PC-3 (cell line): ENCODE data around the gene FOXP1. TPM values are rescaled to one million over a fixed set of nuclear protein-coding genes. Genes with fewer than 3 reads are reported as not detected.

Source experiments
- ATAC-seq: fragments of 200-7000 bp; cut with Tn5 transposase; 2 replicates; pipeline ENCODE4 v1.9.1; 2020; ENCODE audit warnings: mild to moderate bottlenecking, moderate library complexity
- BruUV-seq: library from RNA; stranded (reverse); fragments of 400-500 nt; replicated peaks from 2 replicates; lab custom pipeline; 2021; lab: Mats Ljungman, UMichigan
- CTCF ChIA-PET: fragments of 300-600 bp; sonication (Branson Sonifier 250); formaldehyde crosslinking; loops from one replicate; lab custom pipeline; 2022; ENCODE audit warnings: antibody characterized with exemption; lab: Charles Lee
- POLR2A ChIA-PET: fragments of 300-600 bp; sonication (Branson Sonifier 250); formaldehyde crosslinking; loops from one replicate; lab custom pipeline; 2022; ENCODE audit warnings: antibody characterized with exemption; ENCODE audit not compliant: unreplicated experiment; lab: Charles Lee
- DNase-seq: peaks from one replicate; pipeline ENCODE4 v3.0.0-alpha.2; 2015
- H2AFZ ChIP-seq: fragments of 300-600 bp; sonication (generic); 2 replicates; pipeline ENCODE4 v1.6.0; 2016; ENCODE audit warnings: antibody characterized with exemption, low read length
- H3F3A ChIP-seq: fragments of 300-600 bp; sonication (generic); one replicate; pipeline ENCODE4 v1.6.0; 2017; ENCODE audit warnings: antibody characterized with exemption, low read length, control low read depth, mild to moderate bottlenecking; ENCODE audit not compliant: unreplicated experiment
- H3K27ac ChIP-seq: fragments of 300-600 bp; sonication (generic); 2 replicates; pipeline ENCODE4 v1.5.1; 2016; ENCODE audit warnings: mild to moderate bottlenecking, low read length
- H3K27me3 ChIP-seq: fragments of 300-600 bp; sonication (generic); 2 replicates; pipeline ENCODE4 v1.6.1; 2016; ENCODE audit warnings: low read length, mixed read lengths
- H3K36me3 ChIP-seq: fragments of 300-600 bp; sonication (generic); 2 replicates; pipeline ENCODE4 v1.6.1; 2016; ENCODE audit warnings: low read depth, mixed run types, low read length, mixed read lengths
- H3K4me1 ChIP-seq: fragments of 300-600 bp; sonication (generic); 2 replicates; pipeline ENCODE4 v1.5.1; 2016; ENCODE audit warnings: low read length; ENCODE audit not compliant: insufficient read depth
- H3K4me2 ChIP-seq: fragments of 300-600 bp; sonication (generic); 2 replicates; pipeline ENCODE4 v1.6.0; 2016; ENCODE audit warnings: low read length
- H3K4me3 ChIP-seq: fragments of 300-600 bp; sonication (generic); 2 replicates; pipeline ENCODE4 v1.5.1; 2016; ENCODE audit warnings: mild to moderate bottlenecking, low read length, mixed read lengths
- H3K79me2 ChIP-seq: fragments of 300-600 bp; sonication (generic); 2 replicates; pipeline ENCODE4 v1.6.1; 2017; ENCODE audit warnings: low read length, mixed read lengths
- H3K9ac ChIP-seq: fragments of 300-600 bp; sonication (generic); 2 replicates; pipeline ENCODE4 v1.6.0; 2016; ENCODE audit warnings: mild to moderate bottlenecking, low read length
- H3K9me2 ChIP-seq: fragments of 300-600 bp; sonication (generic); replicated peaks from 2 replicates; pipeline ENCODE4 v1.6.1; 2016; ENCODE audit warnings: mixed run types, low read length, mixed read lengths
- H3K9me3 ChIP-seq: fragments of 300-600 bp; sonication (generic); 2 replicates; pipeline ENCODE4 v1.6.1; 2016; ENCODE audit warnings: low read length, mixed read lengths
- H4K20me1 ChIP-seq: fragments of 300-600 bp; sonication (generic); 2 replicates; pipeline ENCODE4 v1.6.1; 2016; ENCODE audit warnings: low read length, mixed read lengths
- EZH2 ChIP-seq: fragments of 300-600 bp; sonication (generic); IDR thresholded peaks from one replicate; pipeline ENCODE4 v1.6.1; 2017; ENCODE audit warnings: antibody characterized with exemption, mild to moderate bottlenecking, low read length; ENCODE audit not compliant: unreplicated experiment
- EZH2phosphoT487 ChIP-seq: fragments of 300-600 bp; sonication (generic); IDR thresholded peaks from 2 replicates; pipeline ENCODE4 v1.6.1; 2018; ENCODE audit warnings: mild to moderate bottlenecking, antibody characterized with exemption, low read length, borderline replicate concordance
- intact Hi-C: fragments of 100-400 bp; cut with micrococcal nuclease; formaldehyde crosslinking; loops from 2 replicates; pipeline ENCODE4 v1.9.0; 2023
- total RNA-seq: library from RNA; depleted of rRNA; stranded (reverse); fragments of >200 nt; gene quantifications from 2 replicates; pipeline ENCODE4 v1.2.3, GENCODE V29; 2014
- TF ChIP-seq, protein P1 (sequence below): fragments of 300-600 bp; sonication (generic); conservative IDR thresholded peaks from 2 replicates; pipeline ENCODE4 v1.5.1; 2017; ENCODE audit warnings: antibody characterized with exemption, low read depth, mild to moderate bottlenecking, low read length

The FOXP1 gene
- total RNA-seq, 1 experiment from 2014 or later, result 35.3 TPM

- no TSS peak for BruUV-seq
- Histone ChIP-seq H3K9ac (no peak overlapping the region), H3K4me2 (peak overlapping the region; percentile 54), H4K20me1 (no peaks in the 10 kb centered on the region), H3K9me2 (no peaks in the 10 kb centered on the region), H3K79me2 (no peaks in the 10 kb centered on the region), H3K4me1 (peaks cover 39% of the 10 kb centered on the region), H3F3A (no peaks in the 10 kb centered on the region), H3K27me3 (no peaks in the 10 kb centered on the region), H3K4me3 (no peak overlapping the region), H2AFZ (peak overlapping the region; percentile 47; the same call in 1 of the 2 replicates), H3K9me3 (no peaks in the 10 kb centered on the region), H3K36me3 (no peaks in the 10 kb centered on the region), H3K27ac (peak overlapping the region; percentile 10; the same call in 1 of the 2 replicates)
- POLR2A ChIA-PET, result interaction anchor here (0.6 kb wide), 1 partner anchor 409 kb away, joined by 3 read pairs; no protein-coding TSS in a partner anchor
- CTCF ChIA-PET, result interaction anchor here (0.6 to 0.7 kb wide), 3 partner anchors 9 to 413 kb away, joined by 3 to 5 read pairs (median 5); no protein-coding TSS in a partner anchor
- intact Hi-C loops, result loop anchor here (2.0 to 10.0 kb wide), 3 partner anchors 17 to 223 kb away; no protein-coding TSS in a partner anchor
- DNase-seq (peak; percentile 66), ATAC-seq (peak; percentile 59)
- TF ChIP-seq, protein P1, sequence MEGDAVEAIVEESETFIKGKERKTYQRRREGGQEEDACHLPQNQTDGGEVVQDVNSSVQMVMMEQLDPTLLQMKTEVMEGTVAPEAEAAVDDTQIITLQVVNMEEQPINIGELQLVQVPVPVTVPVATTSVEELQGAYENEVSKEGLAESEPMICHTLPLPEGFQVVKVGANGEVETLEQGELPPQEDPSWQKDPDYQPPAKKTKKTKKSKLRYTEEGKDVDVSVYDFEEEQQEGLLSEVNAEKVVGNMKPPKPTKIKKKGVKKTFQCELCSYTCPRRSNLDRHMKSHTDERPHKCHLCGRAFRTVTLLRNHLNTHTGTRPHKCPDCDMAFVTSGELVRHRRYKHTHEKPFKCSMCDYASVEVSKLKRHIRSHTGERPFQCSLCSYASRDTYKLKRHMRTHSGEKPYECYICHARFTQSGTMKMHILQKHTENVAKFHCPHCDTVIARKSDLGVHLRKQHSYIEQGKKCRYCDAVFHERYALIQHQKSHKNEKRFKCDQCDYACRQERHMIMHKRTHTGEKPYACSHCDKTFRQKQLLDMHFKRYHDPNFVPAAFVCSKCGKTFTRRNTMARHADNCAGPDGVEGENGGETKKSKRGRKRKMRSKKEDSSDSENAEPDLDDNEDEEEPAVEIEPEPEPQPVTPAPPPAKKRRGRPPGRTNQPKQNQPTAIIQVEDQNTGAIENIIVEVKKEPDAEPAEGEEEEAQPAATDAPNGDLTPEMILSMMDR, result no peak
- TF ChIP-seq EZH2phosphoT487 (no peak), EZH2 (no peak)
Measured at GRCh38 chr3:71461749-71462483, 121.6 kb downstream of the FOXP1 start.

- intact Hi-C loops, result loop anchor here (5.0 to 10.0 kb wide), 2 partner anchors 41 to 224 kb away; no protein-coding TSS in a partner anchor
- H3K27me3 ChIP-seq, result no peaks in the 10 kb centered on the region
- no peak overlapping the region for H3K27ac ChIP-seq
- no peak overlapping the region for H3K4me3 ChIP-seq
- no peaks in the 10 kb centered on the region for H4K20me1 ChIP-seq
- peaks cover 38% of the 10 kb centered on the region for H3K4me1 ChIP-seq
- CTCF ChIA-PET, result interaction anchor here (0.6 to 1.0 kb wide), 5 partner anchors 8 to 412 kb away, joined by 3 to 5 read pairs (median 3); no protein-coding TSS in a partner anchor
- ATAC-seq (peak; percentile 53), DNase-seq (peak; percentile 28)
- POLR2A ChIA-PET, result interaction anchor here (0.5 to 0.6 kb wide), 2 partner anchors 35 to 367 kb away, joined by 9 to 32 read pairs; no protein-coding TSS in a partner anchor
- TF ChIP-seq EZH2, result no peak
- TF ChIP-seq, protein P1, result no peak
- TF ChIP-seq EZH2phosphoT487, result no peak
- H3K9ac ChIP-seq, result no peak overlapping the region
- BruUV-seq, result TSS peak; percentile 8
- H3K9me3 ChIP-seq, result no peaks in the 10 kb centered on the region
- no peaks in the 10 kb centered on the region for H3F3A ChIP-seq
- H2AFZ ChIP-seq, result no peak overlapping the region
- no peaks in the 10 kb centered on the region for H3K9me2 ChIP-seq
- H3K4me2 ChIP-seq, result no peak overlapping the region
- no peaks in the 10 kb centered on the region for H3K79me2 ChIP-seq
- no peaks in the 10 kb centered on the region for H3K36me3 ChIP-seq
Measured at GRCh38 chr3:71461114-71461513, 122.4 kb downstream of the FOXP1 start.
